Pulmonary artery endothelial cell (primary cell): Measurements from ENCODE around the gene TAF7L. TPM values are rescaled to one million over a fixed set of nuclear protein-coding genes. Genes with fewer than 3 reads are reported as not detected.
A peak's percentile ranks its signal among the peaks of the same experiment; 100 is the strongest.
"Not testable (repeated sequence)": the region's sequence is repeated elsewhere in the genome, so short reads cannot be mapped to it uniquely, and the experiment has no call there.

Experiments used
- DNase-seq: peaks from one replicate; pipeline ENCODE4 v3.0.0-alpha.2; 2011; ENCODE audit warnings: low read depth, low spot score
- total RNA-seq: library from RNA; depleted of rRNA; stranded (reverse); fragments of >200 nt; gene quantifications from 2 replicates; pipeline ENCODE4 v1.2.3, GENCODE V29; 2014

TAF7L gene, protein sequence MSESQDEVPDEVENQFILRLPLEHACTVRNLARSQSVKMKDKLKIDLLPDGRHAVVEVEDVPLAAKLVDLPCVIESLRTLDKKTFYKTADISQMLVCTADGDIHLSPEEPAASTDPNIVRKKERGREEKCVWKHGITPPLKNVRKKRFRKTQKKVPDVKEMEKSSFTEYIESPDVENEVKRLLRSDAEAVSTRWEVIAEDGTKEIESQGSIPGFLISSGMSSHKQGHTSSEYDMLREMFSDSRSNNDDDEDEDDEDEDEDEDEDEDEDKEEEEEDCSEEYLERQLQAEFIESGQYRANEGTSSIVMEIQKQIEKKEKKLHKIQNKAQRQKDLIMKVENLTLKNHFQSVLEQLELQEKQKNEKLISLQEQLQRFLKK
- 0.88 and 1.2 TPM in 2 replicates for total RNA-seq

DNA sequence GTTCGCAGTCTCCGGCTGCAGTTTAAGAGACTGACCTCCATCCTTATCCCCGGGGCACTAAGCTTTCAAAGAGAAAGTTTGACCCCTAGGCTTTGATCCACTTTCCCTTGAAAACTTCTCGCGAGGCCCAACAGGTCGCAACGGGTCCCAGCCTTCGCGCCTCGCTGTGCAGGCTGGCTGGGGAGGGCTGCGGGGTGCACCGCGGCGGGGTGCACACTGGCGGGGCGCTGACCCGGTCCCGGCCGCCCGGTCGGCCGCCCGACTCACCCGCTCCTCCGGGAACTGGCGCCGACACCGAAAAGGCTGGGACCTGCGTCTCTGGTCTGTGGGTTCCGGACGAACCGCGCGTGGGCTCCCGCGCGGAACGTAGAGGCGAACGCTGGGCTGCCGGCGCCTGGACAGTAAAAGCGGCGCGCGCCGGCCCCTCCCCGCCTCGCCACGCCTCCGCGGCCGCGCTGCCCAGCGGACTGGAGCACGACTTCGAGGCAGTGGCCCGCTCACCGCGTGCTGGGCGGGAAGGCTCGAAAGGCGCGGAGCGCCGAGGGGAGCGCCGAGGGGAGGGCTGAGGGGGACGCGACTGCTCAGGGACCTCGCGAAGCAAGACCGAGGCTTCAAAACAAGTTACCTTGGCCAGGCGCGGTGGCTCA is at the start of gene TAF7L:
TAF7L (minus strand) TSS at position 378 of the 647 bp plus-strand sequence. CDS start 3,791 bp downstream, outside the sequence.
- DNase-seq, result no peak

DNA sequence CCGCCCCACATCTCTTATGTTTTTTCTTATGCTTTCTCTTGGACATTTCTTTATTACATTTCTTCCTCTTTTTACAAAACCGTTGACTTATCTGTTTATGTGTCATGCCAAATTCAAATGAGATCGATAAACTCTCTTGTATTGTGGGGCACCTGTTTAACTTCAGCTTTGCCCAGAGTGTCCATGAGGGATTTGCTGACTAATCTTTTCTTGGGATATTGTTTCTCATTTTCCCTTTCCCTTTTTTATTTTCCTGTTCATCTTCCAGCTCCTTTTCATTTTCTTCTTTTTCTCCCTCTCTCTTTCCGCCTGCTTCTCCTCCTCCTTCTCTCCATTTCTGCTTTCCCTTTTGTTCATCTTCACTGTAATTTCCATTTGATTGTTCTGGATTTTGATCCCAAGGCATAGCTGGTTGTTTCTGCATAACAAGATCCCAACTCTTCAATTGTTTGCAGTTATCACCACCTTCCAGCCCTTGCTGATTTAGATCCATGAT is 46.7 kb upstream of the TAF7L start:
- DNase-seq, result no peak

DNA sequence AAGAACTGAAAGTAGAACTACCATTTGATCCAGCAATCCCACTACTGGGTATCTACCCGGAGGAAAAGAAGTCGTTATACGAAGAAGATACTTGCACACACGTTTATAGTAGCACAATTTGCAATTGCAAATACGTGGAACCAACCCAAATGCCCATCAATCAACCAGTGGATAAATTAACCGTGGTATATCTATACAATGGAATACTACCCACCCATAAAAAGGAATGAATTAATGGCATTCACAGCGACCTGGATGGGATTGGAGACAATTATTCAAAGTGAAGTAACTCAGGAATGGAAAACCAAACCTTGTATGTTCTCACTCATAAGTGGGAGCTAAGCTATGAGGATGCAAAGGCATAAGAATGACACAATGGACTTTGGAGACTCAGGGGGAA is 43.2 kb upstream of the TAF7L start:
- not testable (repeated sequence) for DNase-seq

DNA sequence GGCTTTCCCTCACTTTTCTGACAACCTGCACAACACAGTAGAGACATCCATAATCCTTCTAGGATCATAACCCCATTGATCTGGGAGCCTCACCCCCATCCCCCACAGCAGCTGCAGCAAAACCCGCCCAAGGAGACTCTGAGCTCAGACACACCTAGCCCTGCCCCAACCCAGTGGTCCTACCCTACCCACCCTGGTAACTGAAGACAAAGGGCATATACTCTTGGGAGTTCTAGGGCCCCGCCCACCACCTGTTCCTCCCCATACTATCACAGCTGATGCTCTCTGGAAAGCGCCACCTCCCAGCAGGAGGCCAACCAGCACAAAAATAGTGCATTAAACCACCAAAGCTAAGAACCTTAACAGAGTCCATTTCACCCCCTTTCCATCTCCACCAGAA is 35.5 kb upstream of the TAF7L start:
- DNase-seq, result not testable (repeated sequence)

DNA sequence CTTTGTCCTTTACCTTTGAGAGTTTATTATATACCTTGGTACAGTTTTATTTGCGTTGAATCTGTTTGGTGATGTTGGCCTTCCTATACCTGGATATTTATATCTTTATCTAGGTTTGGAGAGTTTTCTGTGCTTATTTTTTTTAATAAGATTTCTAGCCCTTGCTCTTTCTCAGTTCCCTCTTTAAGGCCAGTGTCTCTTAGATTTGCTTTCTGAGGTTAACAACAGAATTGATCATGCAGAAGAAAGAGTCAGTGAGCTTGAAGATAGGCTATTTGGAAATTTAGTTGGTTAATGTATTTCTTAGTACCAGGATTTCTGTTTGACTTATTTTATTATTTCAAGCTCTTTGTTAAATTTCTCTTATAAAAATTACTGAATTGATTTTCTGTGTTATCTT is 12.7 kb upstream of the TAF7L start:
- DNase-seq, result no peak

DNA sequence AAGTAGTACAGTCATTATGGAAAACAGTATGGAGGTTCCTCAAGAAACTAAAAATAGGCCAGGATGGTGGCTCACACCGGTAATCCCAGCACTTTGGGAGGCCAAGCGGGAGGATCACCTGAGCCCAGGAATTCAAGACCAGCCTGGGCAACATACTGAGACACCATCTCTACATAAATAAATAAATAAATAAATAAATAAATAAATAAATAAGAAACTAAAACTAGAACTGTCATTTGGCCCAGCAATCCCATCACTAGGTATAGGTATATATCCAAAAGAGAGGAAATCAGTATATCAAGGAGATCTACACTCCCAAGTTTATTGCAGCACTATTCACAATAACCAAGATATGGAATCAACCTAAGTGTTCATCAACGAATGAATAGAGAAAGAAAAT is 4.5 kb upstream of the TAF7L start:
- DNase-seq, result not testable (repeated sequence)

DNA sequence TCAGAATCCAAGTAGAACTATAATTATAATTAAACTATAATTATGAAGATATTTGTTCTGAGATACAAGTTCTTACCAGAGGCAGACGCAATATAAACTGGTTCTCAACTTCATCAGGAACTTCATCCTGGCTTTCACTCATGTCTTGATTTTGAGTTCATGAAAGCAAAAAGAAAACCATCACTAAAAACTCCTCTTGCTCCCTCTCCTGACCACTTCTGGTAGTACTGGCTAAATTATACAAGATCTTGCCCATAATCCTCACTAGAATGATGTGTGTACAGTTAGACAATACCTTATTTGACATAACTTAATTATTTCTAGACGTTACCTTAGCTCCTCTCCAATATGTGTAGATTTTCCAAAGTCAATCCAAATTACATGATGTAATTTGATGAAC is 3.7 kb downstream of the TAF7L start:
- peak; percentile 13 for DNase-seq

DNA sequence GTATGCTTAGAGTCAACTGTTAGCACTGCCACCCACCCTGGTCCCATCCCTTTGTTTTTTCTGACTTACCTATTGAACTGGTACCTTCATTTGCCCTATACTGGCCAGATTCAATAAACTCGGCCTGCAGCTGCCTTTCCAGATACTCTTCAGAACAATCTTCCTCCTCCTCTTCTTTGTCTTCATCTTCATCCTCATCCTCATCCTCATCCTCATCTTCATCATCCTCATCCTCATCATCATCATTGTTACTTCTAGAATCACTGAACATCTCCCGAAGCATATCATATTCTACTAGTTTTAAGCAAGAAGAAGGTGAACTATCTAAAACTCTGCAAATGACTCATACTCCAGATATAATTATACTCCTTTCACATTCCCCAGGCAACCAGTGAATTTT is 14.9 kb downstream of the TAF7L start:
- no peak for DNase-seq

DNA sequence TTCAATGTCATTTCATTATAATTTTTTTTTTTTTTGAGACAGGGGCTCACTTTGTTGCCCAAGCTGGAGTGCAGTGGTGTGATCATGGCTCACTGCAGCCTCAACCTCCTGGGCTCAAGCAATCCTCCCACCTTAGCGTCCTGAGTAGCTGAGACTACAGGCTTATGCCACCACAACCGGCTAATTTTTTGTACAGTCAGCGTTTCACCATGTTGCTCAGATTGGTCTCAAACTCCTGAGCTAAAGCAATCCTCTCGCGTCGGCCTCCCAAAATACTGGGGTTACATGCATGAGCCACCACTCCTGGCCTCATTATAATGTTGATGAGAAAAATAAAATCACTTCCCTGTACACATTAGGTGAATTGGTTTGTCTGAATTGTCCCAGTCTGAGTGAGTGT is 16.9 kb downstream of the TAF7L start:
- DNase-seq, result no peak

DNA sequence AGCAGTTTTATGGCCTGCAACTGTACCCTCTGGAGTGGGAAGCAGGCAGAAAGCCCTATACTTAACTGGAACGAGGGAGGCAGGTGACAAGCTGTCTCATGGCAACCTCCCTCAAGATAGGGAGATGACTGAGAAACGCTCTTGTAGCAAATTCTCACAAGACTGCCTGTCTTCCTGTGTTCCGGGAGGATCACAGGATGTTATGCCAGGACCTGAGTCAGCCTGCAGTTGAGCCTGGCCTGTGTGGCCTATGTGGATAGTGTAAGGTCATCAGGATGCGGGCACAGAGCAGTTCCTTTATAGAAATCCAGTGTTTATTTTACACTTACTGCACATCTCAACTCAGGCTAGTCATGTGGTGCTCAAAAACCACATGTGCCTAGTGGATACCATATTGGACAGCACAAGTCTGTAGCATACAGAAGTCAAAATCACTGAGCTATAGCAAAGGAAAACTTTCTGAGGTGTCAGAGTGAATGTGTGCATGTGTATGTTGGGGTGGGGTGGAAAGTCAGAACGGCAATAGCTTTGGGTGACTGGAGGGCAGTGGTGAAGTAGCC is 25.2 kb downstream of the TAF7L start:
- peak; percentile 26 for DNase-seq

DNA sequence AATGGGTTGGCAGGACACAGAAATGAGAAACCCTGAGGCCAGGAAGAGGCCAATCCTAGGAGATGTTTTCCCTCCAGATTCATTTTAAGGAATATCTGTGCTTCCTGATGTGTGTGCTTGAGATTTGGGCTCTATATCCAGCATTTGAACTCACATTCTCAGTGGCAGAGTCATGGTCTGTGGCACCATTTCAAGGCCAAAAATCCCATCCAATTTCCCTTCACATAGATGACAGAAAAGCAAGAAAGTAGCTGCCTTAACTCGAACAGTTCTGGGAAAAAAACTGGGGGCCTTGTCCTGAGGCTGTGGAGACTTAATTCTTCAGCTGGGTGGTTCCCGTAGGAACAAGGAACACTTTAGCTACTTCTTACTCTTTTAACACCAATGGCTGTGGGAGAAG is 27.4 kb downstream of the TAF7L start:
- DNase-seq, result no peak

DNA sequence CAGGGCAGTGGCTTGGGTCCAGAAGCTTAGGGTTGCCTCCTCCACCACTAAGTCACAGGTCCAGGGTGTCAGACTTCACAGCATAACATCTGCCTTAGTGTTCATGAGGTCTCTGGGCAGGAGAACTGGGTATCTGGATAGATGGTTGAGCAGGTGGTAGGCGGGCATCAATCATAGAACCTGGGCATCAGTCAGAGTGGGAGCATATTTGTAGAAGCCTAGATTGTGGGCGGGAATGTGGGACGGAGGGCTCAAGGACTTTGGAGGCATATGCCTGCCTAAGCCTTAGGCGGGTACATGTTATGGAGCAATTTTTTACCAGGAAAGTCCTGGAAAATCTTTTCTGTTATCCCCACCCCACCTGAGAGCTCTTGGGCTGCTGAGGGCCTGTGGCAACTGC is 28.5 kb downstream of the TAF7L start:
- no peak for DNase-seq

DNA sequence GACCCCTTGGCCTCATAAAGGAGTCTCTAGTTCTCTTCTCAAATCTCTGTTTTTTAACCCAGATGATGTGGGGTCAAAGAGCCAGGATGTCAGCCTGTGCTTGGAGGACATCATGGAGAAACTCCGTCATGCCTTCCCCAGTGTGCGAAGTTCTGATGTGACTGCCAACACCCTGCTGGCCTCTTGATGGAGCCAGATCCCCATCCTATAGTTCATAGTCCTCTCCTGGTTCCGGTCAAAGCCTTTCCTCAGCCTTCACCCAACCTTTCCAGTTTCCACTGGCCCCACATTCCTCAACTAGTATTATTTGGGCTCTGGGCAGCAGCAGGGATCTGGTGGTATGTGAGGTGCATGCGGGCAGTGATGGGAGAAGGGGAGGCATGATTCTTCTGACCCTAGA is 30.7 kb downstream of the TAF7L start:
- no peak for DNase-seq

DNA sequence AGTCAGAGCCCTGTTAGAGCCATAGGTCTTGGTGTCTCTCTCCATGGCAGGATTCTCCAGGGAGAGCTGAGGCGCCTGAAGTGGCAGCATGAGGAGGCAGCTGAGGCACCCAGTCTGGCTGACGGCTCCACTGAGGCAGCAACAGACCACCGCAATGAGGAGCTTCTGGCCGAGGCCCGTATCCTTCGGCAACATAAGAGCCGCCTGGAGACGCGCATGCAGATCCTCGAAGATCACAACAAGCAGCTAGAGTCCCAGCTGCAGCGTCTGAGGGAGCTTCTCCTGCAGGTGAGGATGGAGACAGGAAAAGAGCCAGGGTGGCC is 32.9 kb downstream of the TAF7L start:
- no peak for DNase-seq

DNA sequence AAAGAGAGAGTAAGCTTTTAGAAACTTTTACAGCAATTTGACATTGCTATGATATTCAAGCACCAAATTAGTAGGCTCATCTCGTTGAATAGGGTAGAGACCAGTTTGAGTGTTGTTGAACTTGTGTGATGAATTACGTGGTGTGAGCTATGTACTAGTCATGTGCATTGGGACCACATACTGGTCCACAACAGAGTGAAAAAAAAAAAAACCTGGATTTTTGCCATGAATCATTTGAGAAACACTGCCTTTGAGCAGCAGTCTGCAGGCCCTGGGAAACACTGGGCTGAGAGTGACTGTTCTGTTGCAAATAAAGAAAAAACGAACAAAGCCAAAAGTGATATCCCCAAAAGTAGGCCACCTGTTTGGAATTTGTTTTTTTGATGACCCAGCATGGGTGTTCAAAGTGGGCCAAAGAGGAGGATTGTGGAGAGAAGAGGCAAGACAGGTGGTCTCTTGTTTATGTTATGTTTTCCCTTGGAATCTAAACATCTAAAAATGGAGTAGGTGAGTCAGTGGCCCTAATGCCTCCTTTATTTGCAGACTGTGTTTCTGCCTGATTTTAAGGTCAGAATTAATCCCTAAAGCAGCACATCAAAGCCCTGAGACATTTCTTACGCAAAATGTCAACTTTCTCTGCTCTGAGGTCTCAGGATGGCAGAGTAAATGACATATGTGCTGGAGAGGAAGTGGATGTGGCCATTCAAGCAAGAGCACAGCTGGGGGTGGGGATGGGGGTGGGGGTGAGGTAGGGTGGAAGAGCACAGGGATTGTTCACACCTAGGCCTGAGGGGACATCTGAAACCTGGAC is 33.5 kb downstream of the TAF7L start:
- DNase-seq, result no peak

DNA sequence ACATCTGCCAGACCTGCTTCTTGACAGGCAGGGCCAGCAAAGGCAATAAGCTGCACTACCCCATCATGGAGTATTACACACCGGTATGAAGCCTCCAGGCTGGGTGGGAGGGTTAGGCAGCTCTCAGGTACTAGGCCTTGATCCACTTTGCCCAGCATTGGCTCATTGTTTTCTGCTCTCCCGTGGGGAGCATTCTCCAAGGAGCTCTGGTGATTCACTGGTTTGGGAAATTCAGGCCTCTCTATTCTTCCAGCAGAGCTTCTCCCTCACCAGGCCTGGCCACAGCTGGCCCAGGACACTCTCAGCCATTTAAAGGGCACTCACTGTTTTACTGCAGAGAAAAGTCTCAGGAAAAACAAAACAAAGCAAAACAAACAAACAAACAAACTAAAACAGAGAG is 38.5 kb downstream of the TAF7L start:
- DNase-seq, result no peak

DNA sequence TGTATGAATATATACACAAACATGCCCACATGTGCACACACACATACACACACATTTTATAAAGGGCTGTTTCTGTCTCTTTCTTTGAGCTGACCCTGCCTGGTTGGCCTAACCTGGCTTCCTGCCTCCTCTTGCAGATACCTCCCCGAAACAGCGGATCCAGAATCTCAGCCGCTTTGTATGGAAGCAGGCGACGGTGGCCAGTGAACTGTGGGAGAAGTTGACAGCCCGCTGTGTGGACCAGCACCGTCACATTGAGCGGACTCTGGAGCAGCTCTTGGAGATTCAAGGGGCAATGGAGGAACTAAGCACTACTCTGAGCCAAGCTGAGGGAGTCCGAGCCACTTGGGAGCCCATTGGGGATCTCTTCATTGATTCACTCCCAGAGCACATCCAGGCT is 49.6 kb downstream of the TAF7L start:
- DNase-seq, result no peak

DNA sequence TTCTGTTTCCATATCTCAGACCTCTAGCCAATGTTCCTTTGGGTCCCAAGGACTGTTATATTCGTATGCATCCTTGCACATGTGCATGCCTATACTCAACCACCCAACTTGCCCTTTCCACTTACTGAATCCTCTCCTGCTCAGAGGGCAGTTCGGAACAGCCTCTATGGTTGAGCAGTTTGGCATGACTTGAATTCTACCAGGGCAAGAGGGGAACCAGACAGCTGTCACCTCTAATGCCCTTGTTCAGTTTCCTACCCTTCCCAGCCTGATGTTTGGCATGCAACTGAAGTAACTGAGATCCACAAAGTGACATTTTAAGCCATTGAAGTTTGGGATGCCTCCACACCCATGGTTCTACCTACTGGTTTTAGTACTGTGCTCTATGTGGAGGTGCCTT is 54.1 kb downstream of the TAF7L start:
- DNase-seq, result no peak

DNA sequence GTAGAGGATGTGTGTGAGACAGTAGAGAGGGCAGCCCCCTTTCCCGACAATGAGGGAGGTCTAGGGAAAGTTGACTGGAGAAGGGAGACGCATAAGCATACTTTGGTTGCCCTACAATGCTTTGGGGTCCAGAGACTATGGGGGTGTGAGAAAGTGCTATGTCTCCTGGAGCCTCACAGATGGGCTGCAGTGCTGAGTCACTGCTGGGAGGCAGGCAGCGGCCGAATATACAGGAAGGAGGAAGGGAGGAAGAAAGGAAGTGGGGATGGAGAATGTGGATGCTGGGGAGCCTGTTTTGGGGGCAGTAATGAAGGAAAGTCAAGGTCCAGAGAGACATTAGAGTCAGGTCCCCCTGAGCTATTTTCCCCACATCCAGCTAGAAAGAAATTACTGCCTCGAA is 58.8 kb downstream of the TAF7L start:
- no peak for DNase-seq

DNA sequence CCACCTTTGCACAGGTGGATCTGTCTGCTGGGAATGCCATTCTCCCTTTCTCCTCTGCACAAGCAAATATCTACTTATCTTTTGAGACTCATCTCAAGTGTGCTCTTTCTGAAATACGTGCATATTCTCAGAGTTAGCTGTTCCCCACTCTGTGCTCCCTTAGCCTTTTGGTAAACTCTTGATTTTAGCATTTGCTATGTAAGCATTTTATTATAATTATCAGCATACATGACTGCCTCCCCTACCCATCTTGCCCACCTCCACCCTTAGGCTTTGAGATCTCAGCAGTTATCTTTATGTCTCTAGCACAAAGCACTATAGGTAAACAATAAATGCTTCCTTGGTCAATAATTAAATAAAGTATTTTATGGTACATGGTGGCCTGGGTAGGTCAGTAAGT is 60.1 kb downstream of the TAF7L start:
- DNase-seq, result no peak

DNA sequence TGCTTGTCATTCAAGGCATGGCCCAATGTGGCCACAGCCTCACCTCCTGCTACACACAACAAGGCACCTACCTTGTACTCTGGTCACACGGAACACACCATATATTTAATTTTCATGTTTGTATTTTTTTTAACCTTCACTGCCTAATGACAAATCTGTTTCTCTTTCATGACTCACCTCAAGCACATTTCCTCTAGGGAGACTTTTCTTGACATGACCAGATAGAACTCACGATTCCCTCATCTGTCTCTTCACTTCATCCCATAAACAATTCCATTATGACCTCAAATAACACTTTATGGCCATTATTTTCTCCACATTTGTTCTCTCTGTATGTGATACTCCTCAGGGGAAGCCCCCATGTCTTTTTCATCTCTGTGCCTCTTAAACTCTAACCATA is 60.5 kb downstream of the TAF7L start:
- no peak for DNase-seq

DNA sequence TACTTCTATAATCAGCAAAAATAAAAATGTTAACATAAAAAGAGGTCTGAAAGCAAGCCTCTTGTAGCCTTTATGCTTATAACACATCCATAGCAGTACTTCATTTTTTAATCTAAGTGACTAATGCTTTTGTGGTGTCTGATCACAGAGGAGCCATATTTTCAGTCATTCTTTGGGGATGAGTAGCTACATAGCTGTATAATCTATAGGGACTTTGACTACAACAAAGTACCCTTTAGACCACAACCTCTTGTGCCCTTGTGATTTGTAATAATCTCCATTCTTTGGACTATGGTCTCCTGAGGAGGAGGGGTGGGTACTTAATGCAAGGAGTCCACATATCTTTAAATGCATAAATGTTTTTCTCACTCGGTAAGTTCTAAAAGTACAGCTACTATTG is 62.0 kb downstream of the TAF7L start:
- no peak for DNase-seq
